Caco-2 (cell line): ENCODE data around the gene MS4A14. TPM values are rescaled to one million over a fixed set of nuclear protein-coding genes. Genes with fewer than 3 reads are reported as not detected.

Source experiments
- BruUV-seq: library from RNA; stranded (reverse); fragments of 400-500 nt; replicated peaks from 2 replicates; lab custom pipeline; 2021; lab: Mats Ljungman, UMichigan
- CTCF ChIA-PET: fragments of 300-600 bp; sonication (Branson Sonifier 250); formaldehyde crosslinking; loops from one replicate; lab custom pipeline; 2022; ENCODE audit warnings: antibody characterized with exemption; lab: Charles Lee
- POLR2A ChIA-PET: fragments of 300-600 bp; sonication (Branson Sonifier 250); formaldehyde crosslinking; loops from one replicate; lab custom pipeline; 2022; ENCODE audit warnings: antibody characterized with exemption; lab: Charles Lee
- DNase-seq, 2 experiments: peaks; one replicate each; pipeline versions ENCODE4 v3.0.0 to v3.0.0-alpha.2; 2020 to 2022
- H3K27me3 ChIP-seq: replicated peaks from 2 replicates; pipeline ENCODE4 v1.6.0; 2011; ENCODE audit warnings: low read length; ENCODE audit not compliant: control insufficient read depth, insufficient read depth
- H3K36me3 ChIP-seq: 2 replicates; pipeline ENCODE4 v1.5.1; 2011; ENCODE audit warnings: low read length; ENCODE audit not compliant: control insufficient read depth, insufficient read depth
- H3K4me1 ChIP-seq: fragments of 250-450 bp; sonication (Bioruptor Pico); 2 replicates; pipeline ENCODE4 v1.5.1; 2020; ENCODE audit warnings: mild to moderate bottlenecking
- H3K4me3 ChIP-seq: 2 replicates; pipeline ENCODE4 v1.5.1; 2011; ENCODE audit warnings: low read depth, mild to moderate bottlenecking, control low read depth, low read length
- H3K9me3 ChIP-seq: fragments of 250-450 bp; sonication (Bioruptor Pico); 2 replicates; pipeline ENCODE4 v1.5.1; 2020; ENCODE audit warnings: mild to moderate bottlenecking, moderate library complexity
- H3K27ac Mint-ChIP-seq: one replicate; pipeline ENCODE4 v1.8.0; 2022; ENCODE audit warnings: mixed read lengths; ENCODE audit not compliant: unreplicated experiment
- H3K27me3 Mint-ChIP-seq: one replicate; pipeline ENCODE4 v1.8.0; 2022; ENCODE audit warnings: mixed read lengths; ENCODE audit not compliant: insufficient read depth, unreplicated experiment
- H3K36me3 Mint-ChIP-seq: one replicate; pipeline ENCODE4 v1.8.0; 2022; ENCODE audit warnings: mild to moderate bottlenecking, mixed read lengths; ENCODE audit not compliant: insufficient read depth, unreplicated experiment
- H3K4me1 Mint-ChIP-seq: one replicate; pipeline ENCODE4 v1.8.0; 2022; ENCODE audit warnings: low read depth, mixed read lengths; ENCODE audit not compliant: unreplicated experiment
- H3K4me3 Mint-ChIP-seq: one replicate; pipeline ENCODE4 v1.8.0; 2022; ENCODE audit warnings: mild to moderate bottlenecking, moderate library complexity, mixed read lengths; ENCODE audit not compliant: unreplicated experiment
- H3K9me3 Mint-ChIP-seq: one replicate; pipeline ENCODE4 v1.8.0; 2022; ENCODE audit warnings: mixed read lengths; ENCODE audit not compliant: unreplicated experiment
- CTCF ChIP-seq, 2 experiments: fragments of 200-600 bp in 1 of 2; IDR thresholded peaks; 1 replicate in 1 of 2; 2 replicates in 1 of 2; pipeline versions ENCODE4 v1.5.1 to v1.8.0; 2011 to 2022; ENCODE audit warnings: antibody characterized with exemption in 1 of 2, control low read depth in 1 of 2, inconsistent platforms in 1 of 2, low read depth in 1 of 2, low read length in 1 of 2, mild to moderate bottlenecking in 1 of 2, moderate library complexity in 1 of 2; ENCODE audit not compliant: insufficient read depth in 1 of 2, severe bottlenecking in 1 of 2, unreplicated experiment in 1 of 2
- intact Hi-C: fragments of 100-400 bp; cut with micrococcal nuclease; formaldehyde crosslinking; loops from one replicate; pipeline ENCODE4 v1.10.0; 2022; ENCODE audit not compliant: unreplicated experiment
- total RNA-seq: library from RNA; stranded (reverse); gene quantifications from 2 replicates; pipeline ENCODE4 v1.2.3, GENCODE V29; 2022

The MS4A14 gene
- total RNA-seq, 1 experiment from 2014 or later = not detected

- Histone ChIP-seq H3K4me1 (no peaks in the 10 kb centered on the region), H3K27me3 (no peaks in the 10 kb centered on the region), H3K36me3 (no peaks in the 10 kb centered on the region), H3K4me3 (no peak overlapping the region), H3K9me3 (no peaks in the 10 kb centered on the region)
- ChIA-PET CTCF (no interaction called here), POLR2A (no interaction called here)
- intact Hi-C loops = no loop called here
- H3K27ac Mint-ChIP-seq = no peak overlapping the region
- TF ChIP-seq CTCF (IDR thresholded peaks at IDR 0.05; ENCODE audit: insufficient read depth in 1 of 2, low read depth in 1 of 2, low read length in 1 of 2, severe bottlenecking in 1 of 2, unreplicated experiment in 1 of 2) = no peak
- no peaks in the 10 kb centered on the region for H3K9me3 Mint-ChIP-seq
- BruUV-seq = no TSS peak
- no peaks in the 10 kb centered on the region for H3K4me1 Mint-ChIP-seq
- H3K36me3 Mint-ChIP-seq = no peaks in the 10 kb centered on the region
- no peak overlapping the region for H3K4me3 Mint-ChIP-seq
- peaks cover 10% of the 10 kb centered on the region for H3K27me3 Mint-ChIP-seq
- DNase-seq = no peak
Measured at GRCh38 chr11:60457576-60457975, 61.3 kb downstream of the MS4A14 start.

- CTCF ChIA-PET = interaction anchor here (1.5 kb wide), 1 partner anchor 96 kb away, joined by 3 read pairs; no protein-coding TSS in a partner anchor
- no peaks in the 10 kb centered on the region for H3K36me3 ChIP-seq
- Mint-ChIP-seq H3K4me3 (no peak overlapping the region), H3K36me3 (no peaks in the 10 kb centered on the region), H3K4me1 (no peaks in the 10 kb centered on the region), H3K27me3 (peaks cover 10% of the 10 kb centered on the region), H3K27ac (no peak overlapping the region), H3K9me3 (no peaks in the 10 kb centered on the region)
- no peaks in the 10 kb centered on the region for H3K9me3 ChIP-seq
- H3K27me3 ChIP-seq = no peaks in the 10 kb centered on the region
- no peak overlapping the region for H3K4me3 ChIP-seq
- no peak for TF ChIP-seq CTCF (IDR thresholded peaks at IDR 0.05; ENCODE audit: insufficient read depth in 1 of 2, low read depth in 1 of 2, low read length in 1 of 2, severe bottlenecking in 1 of 2, unreplicated experiment in 1 of 2)
- POLR2A ChIA-PET = interaction anchor here (0.5 kb wide), 1 partner anchor 708 kb away, joined by 3 read pairs; no protein-coding TSS in a partner anchor
- no peaks in the 10 kb centered on the region for H3K4me1 ChIP-seq
- no peak for DNase-seq
- intact Hi-C loops = no loop called here
- BruUV-seq = no TSS peak
Measured at GRCh38 chr11:60459345-60459744, 63.1 kb downstream of the MS4A14 start.

Other genes starting within 250 kb of the MS4A14 start
- not detected in 2 replicates for gene MS4A6A, start 213.4 kb upstream of the MS4A14 start, total RNA-seq
- gene MS4A4E, start 153.3 kb upstream of the MS4A14 start, total RNA-seq = not detected in 2 replicates
- not detected in 2 replicates for gene MS4A4A, start 115.8 kb upstream of the MS4A14 start, total RNA-seq
- not detected in 2 replicates for gene MS4A6E, start 69.2 kb upstream of the MS4A14 start, total RNA-seq
- gene MS4A7, start 17.9 kb upstream of the MS4A14 start, total RNA-seq = not detected in 2 replicates
- gene MS4A5, start 33.1 kb downstream of the MS4A14 start, total RNA-seq = not detected in 2 replicates
- not detected in 2 replicates for gene MS4A1, start 59.4 kb downstream of the MS4A14 start, total RNA-seq
- gene MS4A12, start 96.3 kb downstream of the MS4A14 start, total RNA-seq = not detected in 2 replicates
- gene MS4A13, start 118.9 kb downstream of the MS4A14 start, total RNA-seq = not detected in 2 replicates